Smooth muscle cell (in vitro differentiated cells): ENCODE measurements around the gene RIOK1. TPM values are rescaled to one million over a fixed set of nuclear protein-coding genes. Genes with fewer than 3 reads are reported as not detected.

Experiments used
- DNase-seq: peaks from one replicate; lab custom pipeline; 2025; ENCODE audit not compliant: unreplicated experiment; lab: John Stamatoyannopoulos, UW
- H2AFZ ChIP-seq: fragments of 200-600 bp; sonication (generic); 2 replicates; pipeline ENCODE4 v1.6.0; 2016; ENCODE audit warnings: antibody characterized with exemption, low read depth, mild to moderate bottlenecking
- H3F3A ChIP-seq: fragments of 200-600 bp; sonication (generic); 2 replicates; pipeline ENCODE4 v1.6.0; 2017; ENCODE audit warnings: antibody characterized with exemption, low read depth
- H3K27ac ChIP-seq: fragments of 200-600 bp; sonication (generic); 2 replicates; pipeline ENCODE4 v1.5.1; 2016; ENCODE audit warnings: low read depth, mild to moderate bottlenecking
- H3K27me3 ChIP-seq: fragments of 200-600 bp; sonication (generic); 2 replicates; pipeline ENCODE4 v1.6.1; 2016; ENCODE audit warnings: low read depth, mild to moderate bottlenecking
- H3K36me3 ChIP-seq: fragments of 200-600 bp; sonication (generic); 2 replicates; pipeline ENCODE4 v1.5.1; 2016; ENCODE audit warnings: low read depth
- H3K4me1 ChIP-seq: fragments of 200-600 bp; sonication (generic); 2 replicates; pipeline ENCODE4 v1.5.1; 2016; ENCODE audit warnings: low read depth
- H3K4me2 ChIP-seq: fragments of 200-600 bp; sonication (generic); 2 replicates; pipeline ENCODE4 v1.6.0; 2016; ENCODE audit warnings: mild to moderate bottlenecking
- H3K4me3 ChIP-seq: fragments of 200-600 bp; sonication (generic); 2 replicates; pipeline ENCODE4 v1.5.1; 2016; ENCODE audit warnings: mild to moderate bottlenecking
- H3K79me2 ChIP-seq: fragments of 200-600 bp; sonication (generic); 2 replicates; pipeline ENCODE4 v1.6.0; 2016; ENCODE audit warnings: low read depth, mild to moderate bottlenecking
- H3K9ac ChIP-seq: fragments of 200-600 bp; sonication (generic); 2 replicates; pipeline ENCODE4 v1.6.0; 2016; ENCODE audit warnings: low read depth
- H3K9me3 ChIP-seq: fragments of 200-600 bp; sonication (generic); replicated peaks from 2 replicates; pipeline ENCODE4 v1.5.1; 2016; ENCODE audit warnings: low read depth
- H4K20me1 ChIP-seq: fragments of 200-600 bp; sonication (generic); 2 replicates; pipeline ENCODE4 v1.6.0; 2016; ENCODE audit warnings: low read depth
- CTCF ChIP-seq: fragments of 200-600 bp; sonication (generic); IDR thresholded peaks from 2 replicates; pipeline ENCODE4 v1.5.1; 2017; ENCODE audit warnings: borderline replicate concordance, mild to moderate bottlenecking, antibody characterized with exemption; ENCODE audit not compliant: insufficient read depth, poor library complexity, severe bottlenecking
- WGBS: methylation state at CpG from one replicate; pipeline ENCODE4 v1.1.7; 2016; ENCODE audit warnings: low lambda C conversion rate; 5-methylcytosine and 5-hydroxymethylcytosine counted together
- polyA plus RNA-seq: library from polyadenylated mRNA; unstranded; fragments of >200 nt; fragmentation: Nextera tagmentation; extraction: Ambion mirVana; gene quantifications from 2 replicates; pipeline ENCODE4 v1.2.1, GENCODE V29; 2016
- total RNA-seq: library from RNA; depleted of rRNA; stranded (reverse); fragments of >200 nt; gene quantifications from 2 replicates; pipeline ENCODE4 v1.2.3, GENCODE V29; 2014

The RIOK1 gene
- total and polyA plus RNA-seq, 2 experiments from 2014 or later = 12.4 TPM

GRCh38 chr6:7392402-7392801, 2.8 kb downstream of the RIOK1 start:
- H3K4me2 ChIP-seq = no peak overlapping the region
- H4K20me1 ChIP-seq = no peaks in the 10 kb centered on the region
- H2AFZ ChIP-seq = no peak overlapping the region
- peaks cover 36% of the 10 kb centered on the region for H3K79me2 ChIP-seq
- no peaks in the 10 kb centered on the region for H3K27me3 ChIP-seq
- TF ChIP-seq CTCF = no peak
- H3K36me3 ChIP-seq = peaks cover 9% of the 10 kb centered on the region
- H3K27ac ChIP-seq = no peak overlapping the region
- H3K4me3 ChIP-seq = no peak overlapping the region
- no peaks in the 10 kb centered on the region for H3F3A ChIP-seq
- no peak overlapping the region for H3K9ac ChIP-seq
- WGBS = 79% methylated on average over 6 of the region's 6 CpGs
- H3K4me1 ChIP-seq = peaks cover 22% of the 10 kb centered on the region
- no peaks in the 10 kb centered on the region for H3K9me3 ChIP-seq
- DNase-seq = no peak

DNA sequence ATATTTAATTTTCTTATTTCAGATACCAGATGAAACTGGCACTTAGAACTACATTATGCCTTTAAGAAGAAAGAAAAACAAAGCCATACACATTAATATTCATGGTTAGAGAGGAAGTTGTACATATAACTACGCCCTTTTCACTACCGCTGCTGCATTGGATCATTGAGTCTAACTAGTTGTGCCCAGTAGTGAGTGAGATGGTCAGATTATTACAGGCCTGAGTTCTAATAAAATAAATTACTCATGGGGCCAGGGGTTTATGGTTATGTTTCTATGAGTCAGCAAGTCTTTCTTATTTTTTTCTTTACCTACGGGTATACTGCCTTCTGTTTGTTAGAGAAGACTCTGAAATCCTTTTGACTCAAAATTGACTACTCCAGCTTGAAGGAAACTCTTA, 11.5 kb downstream of the RIOK1 start:
- 85% methylated on average over 3 of the region's 3 CpGs for WGBS
- H2AFZ ChIP-seq = no peak overlapping the region
- H3K4me3 ChIP-seq = no peak overlapping the region
- H3K79me2 ChIP-seq = no peaks in the 10 kb centered on the region
- TF ChIP-seq CTCF = no peak
- H3K36me3 ChIP-seq = peaks cover 28% of the 10 kb centered on the region
- H3K9ac ChIP-seq = no peak overlapping the region
- no peaks in the 10 kb centered on the region for H3F3A ChIP-seq
- no peak for DNase-seq
- H4K20me1 ChIP-seq = no peaks in the 10 kb centered on the region
- no peaks in the 10 kb centered on the region for H3K4me1 ChIP-seq
- no peak overlapping the region for H3K4me2 ChIP-seq
- no peaks in the 10 kb centered on the region for H3K9me3 ChIP-seq
- no peak overlapping the region for H3K27ac ChIP-seq
- no peaks in the 10 kb centered on the region for H3K27me3 ChIP-seq

GRCh38 chr6:7402716-7403115, 13.1 kb downstream of the RIOK1 start:
- H3K36me3 ChIP-seq = peaks cover 26% of the 10 kb centered on the region
- H3K4me3 ChIP-seq = no peak overlapping the region
- no peaks in the 10 kb centered on the region for H3K4me1 ChIP-seq
- H2AFZ ChIP-seq = no peak overlapping the region
- 89% methylated on average over 1 of the region's 1 CpG for WGBS
- H3K4me2 ChIP-seq = no peak overlapping the region
- no peak overlapping the region for H3K27ac ChIP-seq
- H3K9me3 ChIP-seq = no peaks in the 10 kb centered on the region
- no peak for TF ChIP-seq CTCF
- no peaks in the 10 kb centered on the region for H4K20me1 ChIP-seq
- H3K9ac ChIP-seq = no peak overlapping the region
- H3K79me2 ChIP-seq = no peaks in the 10 kb centered on the region
- H3K27me3 ChIP-seq = no peaks in the 10 kb centered on the region
- no peaks in the 10 kb centered on the region for H3F3A ChIP-seq
- no peak for DNase-seq

DNA sequence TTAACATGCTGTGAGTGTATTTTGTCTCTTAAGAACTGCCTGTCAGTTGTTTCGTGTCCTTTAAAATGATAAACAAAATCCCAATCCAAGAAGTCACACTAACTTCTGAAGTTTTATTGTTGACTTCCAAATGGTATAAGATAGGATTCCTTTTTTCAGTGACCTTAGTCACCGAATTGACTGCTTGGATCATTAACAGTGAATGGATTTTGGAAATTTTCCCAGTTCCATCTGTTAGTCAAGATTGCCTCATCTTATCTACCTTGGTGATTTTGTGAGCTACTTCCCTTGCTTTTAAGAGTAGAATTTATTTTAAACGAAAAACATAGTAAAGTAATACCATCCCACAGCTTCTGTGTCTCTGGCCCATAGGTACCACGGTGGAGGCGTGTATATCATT, 14.9 kb downstream of the RIOK1 start:
- H3K9ac ChIP-seq = no peak overlapping the region
- H3K36me3 ChIP-seq = peaks cover 20% of the 10 kb centered on the region
- no peak overlapping the region for H2AFZ ChIP-seq
- no peak overlapping the region for H3K4me3 ChIP-seq
- no peak overlapping the region for H3K27ac ChIP-seq
- no peaks in the 10 kb centered on the region for H3K4me1 ChIP-seq
- H3F3A ChIP-seq = no peaks in the 10 kb centered on the region
- WGBS = 95% methylated on average over 5 of the region's 5 CpGs
- no peaks in the 10 kb centered on the region for H4K20me1 ChIP-seq
- H3K27me3 ChIP-seq = no peaks in the 10 kb centered on the region
- DNase-seq = no peak
- H3K79me2 ChIP-seq = no peaks in the 10 kb centered on the region
- no peak overlapping the region for H3K4me2 ChIP-seq
- no peaks in the 10 kb centered on the region for H3K9me3 ChIP-seq
- TF ChIP-seq CTCF = no peak
